PC-3 (cell line): ENCODE data around the gene DIAPH3. TPM values are rescaled to one million over a fixed set of nuclear protein-coding genes. Genes with fewer than 3 reads are reported as not detected.

ENCODE experiments used
- ATAC-seq: fragments of 200-7000 bp; cut with Tn5 transposase; 2 replicates; pipeline ENCODE4 v1.9.1; 2020; ENCODE audit warnings: mild to moderate bottlenecking, moderate library complexity
- BruUV-seq: library from RNA; stranded (reverse); fragments of 400-500 nt; replicated peaks from 2 replicates; lab custom pipeline; 2021; lab: Mats Ljungman, UMichigan
- CTCF ChIA-PET: fragments of 300-600 bp; sonication (Branson Sonifier 250); formaldehyde crosslinking; loops from one replicate; lab custom pipeline; 2022; ENCODE audit warnings: antibody characterized with exemption; lab: Charles Lee
- POLR2A ChIA-PET: fragments of 300-600 bp; sonication (Branson Sonifier 250); formaldehyde crosslinking; loops from one replicate; lab custom pipeline; 2022; ENCODE audit warnings: antibody characterized with exemption; ENCODE audit not compliant: unreplicated experiment; lab: Charles Lee
- DNase-seq: peaks from one replicate; pipeline ENCODE4 v3.0.0-alpha.2; 2015
- H2AFZ ChIP-seq: fragments of 300-600 bp; sonication (generic); 2 replicates; pipeline ENCODE4 v1.6.0; 2016; ENCODE audit warnings: antibody characterized with exemption, low read length
- H3F3A ChIP-seq: fragments of 300-600 bp; sonication (generic); one replicate; pipeline ENCODE4 v1.6.0; 2017; ENCODE audit warnings: antibody characterized with exemption, low read length, control low read depth, mild to moderate bottlenecking; ENCODE audit not compliant: unreplicated experiment
- H3K27ac ChIP-seq: fragments of 300-600 bp; sonication (generic); 2 replicates; pipeline ENCODE4 v1.5.1; 2016; ENCODE audit warnings: mild to moderate bottlenecking, low read length
- H3K27me3 ChIP-seq: fragments of 300-600 bp; sonication (generic); 2 replicates; pipeline ENCODE4 v1.6.1; 2016; ENCODE audit warnings: low read length, mixed read lengths
- H3K36me3 ChIP-seq: fragments of 300-600 bp; sonication (generic); 2 replicates; pipeline ENCODE4 v1.6.1; 2016; ENCODE audit warnings: low read depth, mixed run types, low read length, mixed read lengths
- H3K4me1 ChIP-seq: fragments of 300-600 bp; sonication (generic); 2 replicates; pipeline ENCODE4 v1.5.1; 2016; ENCODE audit warnings: low read length; ENCODE audit not compliant: insufficient read depth
- H3K4me2 ChIP-seq: fragments of 300-600 bp; sonication (generic); 2 replicates; pipeline ENCODE4 v1.6.0; 2016; ENCODE audit warnings: low read length
- H3K4me3 ChIP-seq: fragments of 300-600 bp; sonication (generic); 2 replicates; pipeline ENCODE4 v1.5.1; 2016; ENCODE audit warnings: mild to moderate bottlenecking, low read length, mixed read lengths
- H3K79me2 ChIP-seq: fragments of 300-600 bp; sonication (generic); 2 replicates; pipeline ENCODE4 v1.6.1; 2017; ENCODE audit warnings: low read length, mixed read lengths
- H3K9ac ChIP-seq: fragments of 300-600 bp; sonication (generic); 2 replicates; pipeline ENCODE4 v1.6.0; 2016; ENCODE audit warnings: mild to moderate bottlenecking, low read length
- H3K9me2 ChIP-seq: fragments of 300-600 bp; sonication (generic); replicated peaks from 2 replicates; pipeline ENCODE4 v1.6.1; 2016; ENCODE audit warnings: mixed run types, low read length, mixed read lengths
- H3K9me3 ChIP-seq: fragments of 300-600 bp; sonication (generic); 2 replicates; pipeline ENCODE4 v1.6.1; 2016; ENCODE audit warnings: low read length, mixed read lengths
- H4K20me1 ChIP-seq: fragments of 300-600 bp; sonication (generic); 2 replicates; pipeline ENCODE4 v1.6.1; 2016; ENCODE audit warnings: low read length, mixed read lengths
- CTCF ChIP-seq: fragments of 300-600 bp; sonication (generic); conservative IDR thresholded peaks from 2 replicates; pipeline ENCODE4 v1.5.1; 2017; ENCODE audit warnings: antibody characterized with exemption, low read depth, mild to moderate bottlenecking, low read length
- EZH2 ChIP-seq: fragments of 300-600 bp; sonication (generic); IDR thresholded peaks from one replicate; pipeline ENCODE4 v1.6.1; 2017; ENCODE audit warnings: antibody characterized with exemption, mild to moderate bottlenecking, low read length; ENCODE audit not compliant: unreplicated experiment
- EZH2phosphoT487 ChIP-seq: fragments of 300-600 bp; sonication (generic); IDR thresholded peaks from 2 replicates; pipeline ENCODE4 v1.6.1; 2018; ENCODE audit warnings: mild to moderate bottlenecking, antibody characterized with exemption, low read length, borderline replicate concordance
- intact Hi-C: fragments of 100-400 bp; cut with micrococcal nuclease; formaldehyde crosslinking; loops from 2 replicates; pipeline ENCODE4 v1.9.0; 2023
- total RNA-seq: library from RNA; depleted of rRNA; stranded (reverse); fragments of >200 nt; gene quantifications from 2 replicates; pipeline ENCODE4 v1.2.3, GENCODE V29; 2014

The DIAPH3 gene
- total RNA-seq, 1 experiment from 2014 or later = 7.6 TPM

DNA sequence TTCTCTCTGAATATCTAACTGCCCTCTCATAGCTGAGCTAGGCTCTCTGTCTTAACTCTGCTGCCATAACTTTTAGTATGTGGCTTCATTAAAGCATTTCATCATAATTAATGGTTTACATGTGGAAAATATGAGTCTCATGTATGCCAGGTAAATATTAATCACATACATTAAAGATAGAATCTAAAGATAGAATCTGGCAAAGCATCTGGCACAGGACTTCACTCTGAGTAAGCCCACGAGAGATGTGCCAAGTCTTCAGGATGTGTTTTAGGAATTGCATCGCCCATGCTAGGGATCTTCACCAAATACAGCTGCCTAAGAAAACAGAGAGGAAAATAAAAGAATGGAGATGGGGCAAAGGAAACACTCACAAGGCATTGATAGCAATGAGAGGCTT lies 285.8 kb downstream of the DIAPH3 start:
- ATAC-seq (peak; percentile 82), DNase-seq (peak; percentile 58)
- H2AFZ ChIP-seq = no peak overlapping the region
- H3K4me3 ChIP-seq = no peak overlapping the region
- no peaks in the 10 kb centered on the region for H3K79me2 ChIP-seq
- H3K4me2 ChIP-seq = peak overlapping the region; percentile 4; the same call in 1 of the 2 replicates
- H3K4me1 ChIP-seq = peaks cover 14% of the 10 kb centered on the region
- no peaks in the 10 kb centered on the region for H3F3A ChIP-seq
- intact Hi-C loops = no loop called here
- no peak overlapping the region for H3K9ac ChIP-seq
- no peaks in the 10 kb centered on the region for H3K36me3 ChIP-seq
- CTCF ChIA-PET = no interaction called here
- TF ChIP-seq EZH2 = no peak
- no peak for TF ChIP-seq EZH2phosphoT487
- TF ChIP-seq CTCF = no peak
- no TSS peak for BruUV-seq
- H3K9me3 ChIP-seq = no peaks in the 10 kb centered on the region
- no peaks in the 10 kb centered on the region for H3K27me3 ChIP-seq
- POLR2A ChIA-PET = no interaction called here
- no peaks in the 10 kb centered on the region for H3K9me2 ChIP-seq
- H4K20me1 ChIP-seq = no peaks in the 10 kb centered on the region
- H3K27ac ChIP-seq = peak overlapping the region; percentile 29; the same call in 1 of the 2 replicates

- no peak overlapping the region for H3K4me3 ChIP-seq
- no peak overlapping the region for H3K4me2 ChIP-seq
- ChIA-PET CTCF (no interaction called here), POLR2A (no interaction called here)
- BruUV-seq = no TSS peak
- TF ChIP-seq EZH2 (no peak), CTCF (no peak), EZH2phosphoT487 (no peak)
- H2AFZ ChIP-seq = no peak overlapping the region
- H3K4me1 ChIP-seq = peaks cover 14% of the 10 kb centered on the region
- no peaks in the 10 kb centered on the region for H3K9me3 ChIP-seq
- intact Hi-C loops = no loop called here
- H4K20me1 ChIP-seq = no peaks in the 10 kb centered on the region
- H3K9me2 ChIP-seq = no peaks in the 10 kb centered on the region
- H3K27me3 ChIP-seq = no peaks in the 10 kb centered on the region
- no peak for ATAC-seq
- H3K27ac ChIP-seq = no peak overlapping the region
- H3K79me2 ChIP-seq = no peaks in the 10 kb centered on the region
- H3F3A ChIP-seq = no peaks in the 10 kb centered on the region
- no peaks in the 10 kb centered on the region for H3K36me3 ChIP-seq
- no peak overlapping the region for H3K9ac ChIP-seq
- DNase-seq = no peak
These were observed 288.8 kb downstream of the DIAPH3 start for GRCh38 chr13:59874973-59875372.

DNA sequence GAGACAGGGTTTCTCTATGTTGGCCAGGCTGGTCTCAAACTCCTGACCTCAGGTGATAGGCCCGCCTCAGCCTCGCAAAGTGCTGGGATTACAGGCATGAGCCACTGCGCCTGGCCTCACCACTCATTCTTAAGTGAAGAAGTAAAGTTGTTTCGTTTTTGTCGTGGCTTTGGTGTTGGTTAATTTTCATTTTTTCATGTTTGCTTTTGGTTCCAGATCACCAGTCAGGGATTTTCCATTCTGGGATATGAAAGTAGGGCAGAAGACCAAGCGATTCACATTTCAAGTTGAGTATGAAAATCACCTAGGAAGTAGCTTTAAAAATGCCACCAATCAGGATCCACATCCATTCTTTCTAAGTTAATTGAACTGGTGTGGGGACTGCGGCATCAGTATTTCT lies 289.9 kb downstream of the DIAPH3 start:
- ATAC-seq (no peak), DNase-seq (no peak)
- no peak overlapping the region for H2AFZ ChIP-seq
- ChIA-PET POLR2A (no interaction called here), CTCF (no interaction called here)
- no peak overlapping the region for H3K9ac ChIP-seq
- no peaks in the 10 kb centered on the region for H3K36me3 ChIP-seq
- TF ChIP-seq EZH2phosphoT487 (no peak), EZH2 (no peak), CTCF (no peak)
- no peaks in the 10 kb centered on the region for H3K9me3 ChIP-seq
- intact Hi-C loops = no loop called here
- no peak overlapping the region for H3K4me2 ChIP-seq
- no peak overlapping the region for H3K4me3 ChIP-seq
- no peaks in the 10 kb centered on the region for H4K20me1 ChIP-seq
- H3K27me3 ChIP-seq = no peaks in the 10 kb centered on the region
- BruUV-seq = no TSS peak
- no peaks in the 10 kb centered on the region for H3F3A ChIP-seq
- H3K9me2 ChIP-seq = no peaks in the 10 kb centered on the region
- H3K4me1 ChIP-seq = peaks cover 14% of the 10 kb centered on the region
- no peaks in the 10 kb centered on the region for H3K79me2 ChIP-seq
- no peak overlapping the region for H3K27ac ChIP-seq
